SH-SY5Y (cell line): ENCODE data around the gene MPZL1.

Source experiments
- GATA2 ChIP-seq: IDR thresholded peaks from 2 replicates; pipeline ENCODE4 v1.6.1; 2011; ENCODE audit warnings: mild to moderate bottlenecking, low read depth, low read length
- GATA3 ChIP-seq: IDR thresholded peaks from 2 replicates; pipeline ENCODE4 v1.6.1; 2011; ENCODE audit warnings: low read depth, mild to moderate bottlenecking, low read length, moderate library complexity

- TF ChIP-seq GATA3 = no peak
- TF ChIP-seq GATA2 = no peak
Observed at GRCh38 chr1:167767761-167768160, 46.0 kb downstream of the MPZL1 start.
